Thoracic aorta (tissue), 2 donors: ENCODE measurements around the gene ITGA5. TPM values are rescaled to one million over a fixed set of nuclear protein-coding genes. Genes with fewer than 3 reads are reported as not detected.

Source experiments
- ATAC-seq: fragments of 150-250 bp; one replicate; pipeline ENCODE4 v1.8.0; 2017; ENCODE audit warnings: low read depth; ENCODE audit not compliant: insufficient number of reproducible peaks, low FRiP score
- DNase-seq: peaks from one replicate; pipeline ENCODE4 v3.0.0-alpha.2; 2020; ENCODE audit warnings: low spot score
- H3K27ac ChIP-seq, 2 donors: fragments of 200-600 bp; sonication (generic); 1 replicate in 1 of 2; 2 replicates in 1 of 2; pipeline ENCODE4 v1.5.1; 2016; ENCODE audit warnings: mild to moderate bottlenecking in 2 of 2, moderate library complexity in 2 of 2
- H3K27me3 ChIP-seq: fragments of 200-600 bp; sonication (generic); replicated peaks from 2 replicates; pipeline ENCODE4 v1.6.0; 2016; ENCODE audit warnings: mild to moderate bottlenecking; ENCODE audit not compliant: insufficient read depth
- H3K36me3 ChIP-seq: fragments of 200-600 bp; sonication (generic); one replicate; pipeline ENCODE4 v1.5.1; 2016
- H3K4me1 ChIP-seq, 2 donors: fragments of 200-600 bp; sonication (generic); 1 replicate in 1 of 2; 2 replicates in 1 of 2; pipeline versions ENCODE4 v1.5.1 to v1.6.0; 2016; ENCODE audit warnings: low read depth in 2 of 2, mild to moderate bottlenecking in 1 of 2; ENCODE audit not compliant: control insufficient read depth in 1 of 2
- H3K4me3 ChIP-seq: fragments of 200-600 bp; sonication (generic); 2 replicates; pipeline ENCODE4 v1.5.1; 2016; ENCODE audit warnings: mild to moderate bottlenecking
- H3K9me3 ChIP-seq: fragments of 200-600 bp; sonication (generic); 2 replicates; pipeline ENCODE4 v1.5.1; 2016
- total RNA-seq, 2 donors: library from RNA; depleted of rRNA; stranded (reverse); fragments of >200 nt; gene quantifications; one replicate each; pipeline versions ENCODE4 v1.1.0 to v1.2.3, GENCODE V29; 2016
- TF ChIP-seq, protein P1 (sequence below): fragments of 200-600 bp; sonication (generic); IDR thresholded peaks from one replicate; pipeline ENCODE4 v1.5.1; 2019; ENCODE audit warnings: antibody characterized with exemption

Gene ITGA5
- total RNA-seq, 2 donors from 2014 or later, result 752 to 847 TPM

DNA sequence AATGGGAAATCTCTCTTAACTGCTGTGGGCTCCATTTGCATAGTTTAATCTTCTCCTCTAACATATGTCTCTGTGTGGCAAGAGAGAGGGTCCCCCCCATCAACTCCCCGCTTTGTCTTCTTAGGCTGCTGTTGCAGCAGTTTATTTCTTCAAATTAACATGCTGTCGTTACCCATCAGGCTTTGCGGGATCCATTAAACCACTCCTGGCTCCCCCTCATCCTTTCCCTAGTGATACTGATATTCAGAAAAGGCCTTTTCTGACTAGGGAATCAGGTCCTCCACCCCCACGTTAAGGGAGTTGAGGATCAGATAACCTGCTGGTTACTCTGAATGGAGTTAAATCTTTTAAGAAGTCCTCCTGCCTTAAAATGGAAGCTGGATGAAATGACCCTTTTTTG, 70.0 kb downstream of the ITGA5 start:
- Histone ChIP-seq H3K36me3 (peaks cover 50% of the 10 kb centered on the region), H3K9me3 (no peaks in the 10 kb centered on the region), H3K27ac (no peak overlapping the region), H3K27me3 (no peaks in the 10 kb centered on the region), H3K4me1 (peaks cover 8 to 19% of the 10 kb centered on the region in 2 donors), H3K4me3 (no peak overlapping the region)
- TF ChIP-seq, protein P1, sequence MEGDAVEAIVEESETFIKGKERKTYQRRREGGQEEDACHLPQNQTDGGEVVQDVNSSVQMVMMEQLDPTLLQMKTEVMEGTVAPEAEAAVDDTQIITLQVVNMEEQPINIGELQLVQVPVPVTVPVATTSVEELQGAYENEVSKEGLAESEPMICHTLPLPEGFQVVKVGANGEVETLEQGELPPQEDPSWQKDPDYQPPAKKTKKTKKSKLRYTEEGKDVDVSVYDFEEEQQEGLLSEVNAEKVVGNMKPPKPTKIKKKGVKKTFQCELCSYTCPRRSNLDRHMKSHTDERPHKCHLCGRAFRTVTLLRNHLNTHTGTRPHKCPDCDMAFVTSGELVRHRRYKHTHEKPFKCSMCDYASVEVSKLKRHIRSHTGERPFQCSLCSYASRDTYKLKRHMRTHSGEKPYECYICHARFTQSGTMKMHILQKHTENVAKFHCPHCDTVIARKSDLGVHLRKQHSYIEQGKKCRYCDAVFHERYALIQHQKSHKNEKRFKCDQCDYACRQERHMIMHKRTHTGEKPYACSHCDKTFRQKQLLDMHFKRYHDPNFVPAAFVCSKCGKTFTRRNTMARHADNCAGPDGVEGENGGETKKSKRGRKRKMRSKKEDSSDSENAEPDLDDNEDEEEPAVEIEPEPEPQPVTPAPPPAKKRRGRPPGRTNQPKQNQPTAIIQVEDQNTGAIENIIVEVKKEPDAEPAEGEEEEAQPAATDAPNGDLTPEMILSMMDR, result no peak
- ATAC-seq (no peak), DNase-seq (no peak)

Other genes with a start within 250 kb of the ITGA5 start
- 10 to 100 TPM; 29.4 to 39.3 TPM for gene SMUG1, start 230.3 kb downstream of the ITGA5 start, total RNA-seq
- 10 to 100 TPM; 37.6 to 52.7 TPM for gene CBX5, start 139.1 kb downstream of the ITGA5 start, total RNA-seq
- gene HNRNPA1, start 138.5 kb downstream of the ITGA5 start, total RNA-seq, result 100 to 1,000 TPM; 219 to 695 TPM
- 1 to 10 TPM in 1 of 2 donors, not detected in 1; 1.8 TPM for gene NFE2, start 118.3 kb downstream of the ITGA5 start, total RNA-seq
- 10 to 100 TPM; 38.7 to 59.4 TPM for gene COPZ1, start 94.1 kb downstream of the ITGA5 start, total RNA-seq
- gene GPR84, start 54.8 kb downstream of the ITGA5 start, total RNA-seq, result 1 to 10 TPM in 1 of 2 donors, under 1 TPM in 1; 0.95 to 2.3 TPM
- 10 to 100 TPM in 1 of 2 donors, 1 to 10 TPM in 1; 7.4 to 19.0 TPM for gene ZNF385A, start 34.5 kb downstream of the ITGA5 start, total RNA-seq
- not detected for gene GTSF1, start 54.3 kb upstream of the ITGA5 start, total RNA-seq
- gene NCKAP1L, start 78.5 kb upstream of the ITGA5 start, total RNA-seq, result 10 to 100 TPM; 29.6 to 41.3 TPM
- 10 to 100 TPM; 35.5 to 39.2 TPM for gene PDE1B, start 130.3 kb upstream of the ITGA5 start, total RNA-seq
- gene PPP1R1A, start 169.4 kb upstream of the ITGA5 start, total RNA-seq, result 10 to 100 TPM in 1 of 2 donors, 1 to 10 TPM in 1; 3.3 to 10.3 TPM
- not detected for gene LACRT, start 215.6 kb upstream of the ITGA5 start, total RNA-seq
- gene DCD, start 229.1 kb upstream of the ITGA5 start, total RNA-seq, result 1 to 10 TPM in 1 of 2 donors, not detected in 1; 6.5 TPM